Sigmoid colon (tissue), 4 donors: ENCODE results near the gene MYO3A.

Experiments used
- CTCF ChIP-seq, 4 experiments: fragments of 450-650 bp in 3 of 4; fragments of 200-600 bp in 1 of 4; IDR thresholded peaks; one replicate each; pipeline ENCODE4 v1.5.1; 2016 to 2019; ENCODE audit warnings: antibody characterized with exemption in 4 of 4, mild to moderate bottlenecking in 3 of 4, moderate library complexity in 2 of 4
- EP300 ChIP-seq, 4 donors: sonication (generic); formaldehyde crosslinking; IDR thresholded peaks; one replicate each; pipeline ENCODE4 v1.6.1; 2017; ENCODE audit warnings: antibody characterized with exemption in 4 of 4
- POLR2A ChIP-seq, 2 donors: fragments of 450-650 bp; IDR thresholded peaks; one replicate each; pipeline ENCODE4 v1.6.1; 2016; ENCODE audit warnings: antibody characterized with exemption in 2 of 2, mild to moderate bottlenecking in 2 of 2, moderate library complexity in 2 of 2

GRCh38 chr10:26046073-26046700, 112.2 kb downstream of the MYO3A start:
- TF ChIP-seq CTCF (IDR thresholded peaks at IDR 0.05), result no peak
- no peak for TF ChIP-seq POLR2A (IDR thresholded peaks at IDR 0.05)
- TF ChIP-seq EP300 (IDR thresholded peaks at IDR 0.05), result no peak
